Measurements from ENCODE around the gene DNTT.
"Not testable (repeated sequence)": the region's sequence is repeated elsewhere in the genome, so short reads cannot be mapped to it uniquely, and the experiment has no call there.

DNTT gene

DNA sequence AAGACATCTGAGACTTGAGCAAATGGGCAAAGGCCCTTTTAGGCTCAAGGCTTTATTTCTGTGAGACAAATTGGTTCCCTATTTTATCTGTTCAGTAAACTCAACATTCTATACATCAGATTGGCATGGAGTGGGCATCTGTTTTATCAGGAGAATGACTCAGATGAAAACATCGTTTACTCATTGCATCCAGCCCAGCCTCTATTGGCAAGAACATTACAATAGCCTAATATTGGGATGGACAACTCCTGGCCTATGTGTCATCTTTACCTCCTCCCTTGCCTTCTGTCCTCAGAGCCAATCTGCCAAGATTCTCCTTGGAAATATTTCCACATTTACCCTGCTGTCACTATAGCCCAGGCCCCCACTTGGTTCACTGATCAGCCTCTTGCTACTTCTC lies 27.4 kb upstream of the DNTT start:
- no peak for DNase-seq

DNA sequence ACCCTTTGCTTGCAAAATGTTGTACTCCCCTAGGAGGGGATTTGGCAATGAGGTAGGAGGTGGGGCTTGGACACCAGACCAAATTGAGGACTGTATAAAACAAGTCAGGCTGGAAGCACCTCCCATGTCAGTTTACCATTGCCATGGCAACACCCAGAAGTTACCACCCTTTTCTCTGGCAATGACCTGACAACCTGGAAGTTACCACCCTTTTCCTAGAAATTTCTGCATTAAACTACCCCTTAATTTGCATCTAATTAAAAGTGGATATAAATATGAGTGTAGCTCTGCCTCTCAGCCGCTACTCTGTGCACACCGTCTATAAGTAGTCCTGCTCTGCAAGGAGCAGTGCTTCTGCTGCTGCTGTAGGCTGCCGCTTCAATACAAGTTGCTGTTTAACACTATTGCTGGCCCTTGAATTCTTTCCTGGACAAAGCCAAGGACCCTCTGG lies 25.0 kb upstream of the DNTT start:
- DNase-seq, result no peak

DNA sequence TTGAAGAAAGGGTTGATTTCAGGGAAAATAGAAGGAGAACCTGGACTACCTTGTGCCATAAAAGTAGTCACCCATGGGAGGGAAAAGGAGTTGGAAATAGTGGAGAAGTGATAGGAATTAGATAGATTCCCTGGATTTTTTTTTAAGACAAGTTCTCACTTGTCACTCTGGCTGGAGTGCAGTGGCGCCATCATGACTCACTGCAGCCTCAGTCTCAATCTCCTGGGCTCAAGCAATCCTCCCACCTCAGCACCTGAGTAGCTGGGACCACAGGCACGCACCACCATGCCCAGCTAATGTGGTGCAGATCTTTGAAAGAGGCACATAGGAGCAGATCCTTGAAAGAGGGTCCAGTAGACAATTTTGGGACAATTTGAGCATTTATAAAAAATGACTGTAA lies 23.4 kb upstream of the DNTT start:
- no peak for DNase-seq

- DNase-seq, result no peak
Measured at GRCh38 chr10:96281444-96282029, 22.7 kb upstream of the DNTT start.

DNA sequence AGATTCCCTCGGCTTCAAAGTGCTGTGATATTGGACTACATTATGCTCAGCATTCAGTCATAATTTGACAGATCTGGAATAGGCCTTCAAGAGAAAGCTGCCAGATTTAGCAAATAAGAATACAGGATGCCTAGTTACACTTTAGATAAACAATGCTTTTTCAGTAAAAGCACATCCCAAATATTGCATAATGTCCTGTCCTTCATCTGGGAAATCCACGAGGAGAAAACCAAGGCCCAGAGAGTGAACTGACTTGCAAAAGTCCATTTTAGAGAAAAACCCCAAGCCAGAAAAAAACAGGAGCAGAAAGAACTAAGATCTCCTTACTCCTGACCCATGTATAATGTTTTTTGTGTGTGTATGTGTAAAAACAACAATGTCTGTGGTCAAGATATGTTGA lies 20.9 kb upstream of the DNTT start:
- no peak for DNase-seq

GRCh38 chr10:96283756-96284155 lies 20.5 kb upstream of the DNTT start:
- DNase-seq, result no peak

GRCh38 chr10:96285331-96285752 lies 18.9 kb upstream of the DNTT start:
- no peak for DNase-seq

- DNase-seq, result peak; percentile 68
Measured at GRCh38 chr10:96287392-96288105, 16.7 kb upstream of the DNTT start.

- DNase-seq, result no peak
Measured at GRCh38 chr10:96288151-96288621, 16.0 kb upstream of the DNTT start.

- no peak for DNase-seq
Measured at GRCh38 chr10:96289218-96289910, 14.9 kb upstream of the DNTT start.

DNA sequence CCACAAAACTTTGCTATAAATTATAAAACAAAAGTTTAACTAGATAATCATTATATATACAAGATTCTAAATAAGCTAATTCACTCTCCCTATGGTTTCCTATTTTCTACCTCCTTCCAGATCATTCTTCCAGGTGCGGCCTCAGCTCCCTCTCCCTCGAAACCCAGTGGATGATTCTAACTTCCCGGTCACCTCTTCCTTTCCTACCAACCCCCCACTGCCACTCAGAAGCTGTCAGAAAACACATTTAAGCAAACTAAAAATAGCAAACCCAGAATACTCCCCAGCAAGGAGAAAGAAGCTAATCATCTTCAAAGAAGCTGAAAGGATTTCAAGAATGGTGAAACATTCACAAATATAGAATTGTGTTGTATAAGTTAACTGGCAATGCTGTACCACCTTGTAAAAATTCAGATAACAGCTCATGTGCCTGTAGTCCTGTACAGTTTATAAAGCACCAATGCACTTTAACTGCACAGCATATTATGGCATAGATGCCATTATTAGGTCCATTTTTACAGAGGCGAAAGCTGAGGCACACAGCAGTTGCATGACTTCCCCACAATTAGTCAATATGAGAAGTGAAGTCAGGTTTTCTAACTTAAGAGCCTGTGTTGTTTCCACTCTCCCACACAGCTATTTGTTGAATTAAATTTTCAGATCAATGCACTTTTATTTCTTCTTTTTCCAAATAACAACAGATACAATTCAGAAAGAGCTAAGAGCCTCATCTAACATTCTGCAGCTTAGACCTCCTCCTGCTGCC lies 13.7 kb upstream of the DNTT start:
- DNase-seq, result no peak

DNA sequence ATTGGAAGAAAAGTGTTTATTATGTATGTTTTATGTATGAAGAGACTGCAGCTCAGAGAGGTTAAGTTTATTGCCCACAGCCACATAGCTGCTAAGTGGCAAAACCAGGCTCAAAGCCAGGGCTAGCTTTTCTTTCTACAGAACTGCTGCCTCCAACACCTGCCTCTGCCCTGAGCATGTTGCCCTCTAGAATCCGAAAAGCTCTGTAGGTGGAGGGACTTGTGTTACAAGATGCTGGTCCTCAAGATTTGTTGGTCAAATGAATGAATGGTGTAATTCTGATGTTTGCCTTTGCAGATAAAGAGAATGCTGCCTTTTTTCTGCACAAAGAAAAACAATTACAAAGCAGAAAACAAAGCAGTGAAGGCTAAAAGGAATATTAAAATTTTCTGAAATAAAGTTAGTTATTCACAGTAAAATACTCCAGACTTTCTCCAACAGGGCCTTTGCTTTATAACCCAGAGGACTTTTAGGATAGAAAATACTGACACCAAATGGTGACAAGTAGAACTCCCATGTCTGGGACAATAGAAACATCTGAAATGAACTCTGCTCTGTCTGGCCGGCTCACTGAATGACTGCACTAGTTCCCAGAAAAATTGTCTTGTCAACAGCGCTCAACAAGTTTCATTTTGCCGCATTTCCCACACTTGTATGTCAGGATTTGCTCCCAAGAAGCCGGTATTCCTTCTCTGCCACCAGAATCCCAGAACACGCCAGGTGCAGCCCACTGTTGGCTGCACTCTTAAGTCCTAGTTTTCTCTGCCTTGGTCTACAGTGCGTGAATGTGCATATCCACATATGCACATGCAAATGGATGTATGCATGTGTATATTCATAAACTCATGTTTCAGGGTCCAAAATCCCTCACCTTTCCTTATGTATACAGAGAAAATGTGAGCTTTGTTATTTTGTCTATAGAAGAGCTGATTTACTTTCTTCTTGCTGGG lies 11.0 kb upstream of the DNTT start:
- DNase-seq, result peak; percentile 41

DNA sequence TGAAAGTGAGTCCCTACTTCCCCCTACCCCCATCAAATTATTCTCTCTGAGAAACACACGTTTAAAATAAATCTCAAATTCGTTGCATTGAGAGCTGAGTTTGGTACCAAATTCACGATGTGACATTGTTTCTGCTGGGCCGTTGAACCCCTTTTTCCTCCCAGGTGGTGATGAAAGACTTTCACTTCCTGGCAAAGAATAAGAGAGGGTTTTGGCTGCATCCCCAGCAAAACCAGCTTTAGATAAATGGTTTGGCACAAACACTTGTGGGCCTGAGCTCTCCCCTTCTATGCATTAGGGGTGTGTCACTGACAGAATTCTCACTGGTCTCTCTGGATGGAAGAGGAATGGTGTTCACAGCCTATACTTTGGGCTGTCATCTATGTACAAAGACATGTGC lies 8.8 kb upstream of the DNTT start:
- DNase-seq, result no peak

- no peak for DNase-seq
Measured at GRCh38 chr10:96297486-96297885, 6.7 kb upstream of the DNTT start.

- DNase-seq, result no peak
Measured at GRCh38 chr10:96298362-96298761, 5.9 kb upstream of the DNTT start.

- DNase-seq, result peak; percentile 37
Measured at GRCh38 chr10:96299383-96299782, 4.9 kb upstream of the DNTT start.

DNA sequence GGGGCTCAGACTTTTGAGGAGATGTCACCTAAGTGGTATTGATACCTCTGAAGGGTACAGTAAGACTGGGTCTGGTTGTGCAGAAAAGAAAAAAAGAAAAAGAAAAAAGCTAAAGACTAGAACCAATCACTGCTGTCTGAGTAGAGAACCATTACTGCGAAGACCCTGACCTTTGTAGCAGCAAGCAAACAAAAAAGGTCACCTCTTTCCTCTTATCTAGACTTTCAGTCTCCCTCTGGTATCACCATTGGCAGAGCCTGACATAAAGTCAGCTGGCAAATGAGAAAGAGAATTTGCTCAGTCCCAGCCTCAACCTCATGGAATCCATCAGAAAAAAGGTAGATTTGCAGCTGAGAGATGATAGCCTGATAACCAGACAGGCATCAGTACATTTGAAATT lies 2.6 kb upstream of the DNTT start:
- no peak for DNase-seq

- no peak for DNase-seq
Measured at GRCh38 chr10:96305019-96305418, 785 bp downstream of the DNTT start.

- peak; percentile 86 for DNase-seq
Measured at GRCh38 chr10:96306516-96306915, 2.3 kb downstream of the DNTT start.

GRCh38 chr10:96308854-96309253 lies 4.6 kb downstream of the DNTT start:
- not testable (repeated sequence) for DNase-seq

DNA sequence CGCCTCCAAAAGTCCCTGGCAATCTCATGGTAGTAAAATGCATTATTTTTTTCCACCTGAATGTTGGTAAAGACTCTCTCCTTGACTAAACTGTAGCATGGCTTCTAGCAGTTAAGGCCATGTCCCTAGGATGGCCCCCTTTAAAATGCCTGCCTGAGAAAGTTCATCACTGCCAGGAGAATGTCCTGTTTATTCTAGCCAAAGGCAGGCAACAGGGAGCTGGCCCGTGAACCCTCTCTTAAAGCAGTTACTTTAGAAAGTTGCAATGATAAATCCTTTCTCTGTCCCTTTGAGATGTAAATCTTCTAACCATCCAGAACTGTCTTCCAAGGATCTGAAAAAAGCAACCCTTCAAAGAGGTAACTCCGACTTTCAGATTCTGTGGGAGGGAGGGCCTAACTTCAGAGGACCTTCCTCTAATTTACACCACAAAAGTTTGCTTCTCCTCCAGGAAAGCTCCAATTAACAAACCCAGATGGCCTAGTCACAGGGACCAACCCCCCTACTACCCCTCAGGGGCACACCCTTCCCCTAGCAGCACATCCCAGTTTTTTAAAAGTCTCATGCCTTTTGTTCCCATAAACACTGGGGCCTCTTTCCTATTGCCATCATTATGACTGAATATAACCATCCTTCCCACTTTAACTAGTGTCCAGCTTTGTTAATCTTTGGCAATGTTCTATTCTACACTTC lies 5.5 kb downstream of the DNTT start:
- DNase-seq, result peak; percentile 9

DNA sequence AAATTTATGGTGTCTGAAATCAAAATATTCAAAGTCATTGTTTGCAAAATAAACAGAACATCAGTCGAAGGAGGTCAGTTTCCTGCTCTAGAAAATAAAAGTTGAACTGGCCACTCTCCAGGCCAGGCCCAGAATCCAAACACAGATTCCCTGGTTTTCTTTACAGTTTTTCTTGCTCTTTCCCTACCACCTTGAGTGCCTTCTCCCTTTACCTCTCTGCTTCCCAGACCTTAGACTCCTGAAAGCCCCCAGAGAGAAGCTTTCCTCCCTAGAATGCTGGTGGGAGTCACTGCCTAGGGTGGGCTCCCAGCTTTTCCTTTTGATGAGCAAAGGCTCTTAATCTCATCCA lies 6.1 kb downstream of the DNTT start:
- no peak for DNase-seq

Measured in NCI-H2171 treated with DMSO at 0.1 percent for 48 hours (cell line).